GM10248 (cell line): ENCODE measurements around the gene ADCY10.
"Not testable (repeated sequence)": the region's sequence is repeated elsewhere in the genome, so short reads cannot be mapped to it uniquely, and the experiment has no call there.

Source experiments
- CTCF ChIA-PET: fragments of 300-600 bp; sonication (Branson Sonifier 250); formaldehyde crosslinking; extraction: SDS; loops from one replicate; lab custom pipeline; 2021; ENCODE audit warnings: antibody characterized with exemption; lab: Yijun Ruan, JAX
- POLR2A ChIA-PET: fragments of 350-650 bp; sonication (Branson Sonifier 250); formaldehyde crosslinking; extraction: SDS; loops from one replicate; lab custom pipeline; 2020; ENCODE audit warnings: antibody characterized with exemption; lab: Yijun Ruan, JAX
- DNase-seq: peaks from one replicate; pipeline ENCODE4 v3.0.0; 2012; ENCODE audit errors: extremely low spot score
- TF ChIP-seq, protein P1 (sequence below): IDR thresholded peaks from 2 replicates; pipeline ENCODE4 v1.5.1; 2012; ENCODE audit warnings: mild to moderate bottlenecking, low read depth; ENCODE audit errors: extremely low read depth, missing control alignments, control extremely low read depth

The ADCY10 gene

DNA sequence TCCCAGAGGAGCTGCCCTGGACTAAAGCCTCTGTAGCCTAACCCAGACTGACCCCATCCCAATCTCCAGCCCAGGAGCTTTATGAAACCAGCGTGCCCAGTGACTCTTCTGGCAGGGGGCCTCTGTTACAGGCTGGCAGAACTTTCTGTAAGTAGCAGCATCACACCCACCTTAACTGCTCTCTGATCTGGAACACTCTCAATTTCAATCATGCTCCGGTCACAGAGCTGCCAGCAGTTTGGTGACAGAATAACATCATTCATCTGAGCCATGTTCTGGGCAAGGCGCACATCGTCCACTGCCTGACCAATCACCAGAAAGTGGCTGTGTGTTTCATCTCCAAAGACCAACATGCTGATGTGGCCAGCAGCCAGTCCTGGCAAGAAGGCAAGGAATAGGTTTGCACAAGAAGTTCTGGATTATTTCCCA lies 14.7 kb downstream of the ADCY10 start:
- TF ChIP-seq, protein P1, sequence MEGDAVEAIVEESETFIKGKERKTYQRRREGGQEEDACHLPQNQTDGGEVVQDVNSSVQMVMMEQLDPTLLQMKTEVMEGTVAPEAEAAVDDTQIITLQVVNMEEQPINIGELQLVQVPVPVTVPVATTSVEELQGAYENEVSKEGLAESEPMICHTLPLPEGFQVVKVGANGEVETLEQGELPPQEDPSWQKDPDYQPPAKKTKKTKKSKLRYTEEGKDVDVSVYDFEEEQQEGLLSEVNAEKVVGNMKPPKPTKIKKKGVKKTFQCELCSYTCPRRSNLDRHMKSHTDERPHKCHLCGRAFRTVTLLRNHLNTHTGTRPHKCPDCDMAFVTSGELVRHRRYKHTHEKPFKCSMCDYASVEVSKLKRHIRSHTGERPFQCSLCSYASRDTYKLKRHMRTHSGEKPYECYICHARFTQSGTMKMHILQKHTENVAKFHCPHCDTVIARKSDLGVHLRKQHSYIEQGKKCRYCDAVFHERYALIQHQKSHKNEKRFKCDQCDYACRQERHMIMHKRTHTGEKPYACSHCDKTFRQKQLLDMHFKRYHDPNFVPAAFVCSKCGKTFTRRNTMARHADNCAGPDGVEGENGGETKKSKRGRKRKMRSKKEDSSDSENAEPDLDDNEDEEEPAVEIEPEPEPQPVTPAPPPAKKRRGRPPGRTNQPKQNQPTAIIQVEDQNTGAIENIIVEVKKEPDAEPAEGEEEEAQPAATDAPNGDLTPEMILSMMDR = no peak
- DNase-seq = peak; percentile 57
- ChIA-PET POLR2A (no interaction called here), CTCF (no interaction called here)

DNA sequence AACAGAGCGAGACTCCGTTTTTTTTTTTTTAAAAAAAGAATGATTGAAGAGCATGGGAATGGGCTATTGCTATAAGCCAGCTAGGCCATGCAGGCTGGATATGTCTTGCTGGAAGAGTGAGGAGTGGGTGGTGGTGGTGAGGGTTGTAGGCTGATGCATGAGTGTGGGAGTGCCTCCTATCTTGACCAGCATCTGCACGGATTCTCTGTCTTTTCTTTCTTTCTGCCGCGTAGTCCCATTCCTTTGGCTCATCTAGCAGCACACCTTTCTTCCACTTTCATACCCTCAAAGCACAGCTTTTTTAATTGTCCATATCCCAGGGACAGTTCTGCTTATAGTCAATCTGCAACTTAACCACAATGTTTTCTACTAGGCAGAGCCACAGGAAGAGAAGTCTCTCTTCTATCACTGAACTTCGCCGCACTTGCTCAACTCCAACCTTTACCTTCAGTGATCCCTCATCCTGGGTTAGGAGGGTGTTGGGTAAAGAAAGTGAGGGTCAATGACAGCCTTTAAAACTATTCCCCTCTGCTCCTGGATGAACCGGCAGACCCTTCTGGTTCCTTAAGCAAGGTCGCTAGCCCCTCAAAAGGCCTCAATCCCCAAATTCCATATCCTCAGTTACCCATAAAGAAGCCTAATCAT lies 15.2 kb downstream of the ADCY10 start:
- TF ChIP-seq, protein P1 = no peak
- POLR2A ChIA-PET = no interaction called here
- CTCF ChIA-PET = no interaction called here
- DNase-seq = no peak

DNA sequence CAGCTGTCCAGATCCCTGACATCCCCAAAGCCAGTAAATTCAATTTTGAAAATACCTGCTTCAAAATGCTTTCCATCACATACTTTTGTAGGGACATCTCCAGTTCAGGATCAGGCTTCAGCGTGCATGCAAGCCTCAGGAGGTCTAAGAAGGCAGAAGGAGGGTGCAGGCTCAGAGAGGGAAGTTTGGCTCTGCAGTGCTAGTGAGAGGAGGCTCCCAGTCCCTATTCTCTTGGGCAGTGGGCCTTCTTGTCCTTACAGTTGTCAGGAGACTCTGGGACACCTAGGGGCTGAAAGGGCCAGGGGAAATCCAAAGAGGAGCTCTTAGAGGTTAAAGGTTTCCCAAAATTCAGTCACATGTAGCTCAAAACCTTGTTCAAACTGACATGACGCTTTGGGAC lies 20.1 kb downstream of the ADCY10 start:
- no peak for DNase-seq
- CTCF ChIA-PET = interaction anchor here (0.9 to 1.9 kb wide), 3 partner anchors 11 to 21 kb away, joined by 3 to 4 read pairs (median 3); no protein-coding TSS in a partner anchor
- TF ChIP-seq, protein P1 = no peak
- POLR2A ChIA-PET = no interaction called here

DNA sequence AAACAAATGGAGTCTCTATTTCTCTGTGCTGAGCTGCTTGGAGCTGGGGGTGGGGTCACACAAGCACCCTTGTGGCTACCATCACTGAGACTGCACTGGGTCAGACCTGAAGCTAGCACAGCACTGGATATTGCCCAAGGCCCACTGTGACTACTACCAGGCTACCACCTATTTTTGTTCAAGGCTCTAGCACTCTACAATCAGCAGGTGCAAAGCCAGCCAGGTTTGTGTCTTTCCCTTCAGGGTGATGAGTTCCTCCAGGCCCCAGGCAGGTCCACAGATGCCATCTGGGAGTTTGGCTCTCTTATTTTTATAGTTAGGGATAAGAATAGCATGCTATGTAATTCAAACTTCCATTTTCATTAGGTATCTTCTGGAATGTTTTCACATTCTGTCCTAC lies 23.5 kb downstream of the ADCY10 start:
- CTCF ChIA-PET = no interaction called here
- POLR2A ChIA-PET = no interaction called here
- TF ChIP-seq, protein P1 = no peak
- DNase-seq = no peak

DNA sequence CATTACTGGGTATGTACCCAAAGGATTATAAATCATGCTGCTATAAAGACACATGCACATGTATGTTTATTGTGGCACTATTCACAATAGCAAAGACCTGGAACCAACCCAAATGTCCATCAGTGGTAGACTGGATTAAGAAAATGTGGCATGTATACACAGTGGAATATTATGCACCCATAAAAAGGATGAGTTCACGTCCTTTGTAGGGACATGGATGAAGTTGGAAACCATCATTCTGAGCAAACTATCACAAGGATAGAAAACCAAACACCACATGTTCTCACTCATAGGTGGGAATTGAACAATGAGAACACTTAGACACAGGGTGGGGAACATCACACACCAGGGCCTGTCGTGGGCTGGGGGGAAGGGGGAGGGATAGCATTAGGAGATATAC lies 26.7 kb downstream of the ADCY10 start:
- POLR2A ChIA-PET, CTCF ChIA-PET, DNase-seq: not testable (repeated sequence)

DNA sequence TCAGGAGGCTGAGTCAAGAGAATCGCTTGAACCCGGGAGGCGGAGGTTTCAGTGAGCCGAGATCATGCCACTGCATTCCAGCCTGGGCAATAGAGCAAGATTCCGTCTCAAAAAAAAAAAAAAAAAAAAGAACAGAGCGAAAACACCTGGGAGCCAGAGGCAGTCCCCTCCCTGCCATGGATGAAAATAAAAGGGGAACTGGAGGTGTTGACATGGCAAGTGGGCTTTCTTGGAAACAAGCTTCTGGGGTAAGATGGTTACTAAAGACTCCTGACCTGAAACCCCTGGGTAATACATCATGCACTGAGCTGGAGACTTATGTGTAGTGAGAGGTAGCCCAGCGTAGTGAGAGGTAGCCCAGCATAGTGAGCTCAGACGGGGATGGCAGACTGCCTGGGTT lies 31.6 kb downstream of the ADCY10 start:
- ChIA-PET CTCF (interaction anchor here (1.0 kb wide), 1 partner anchor 129 kb away, joined by 3 read pairs; no protein-coding TSS in a partner anchor), POLR2A (no interaction called here)
- no peak for DNase-seq
- TF ChIP-seq, protein P1 = no peak

DNA sequence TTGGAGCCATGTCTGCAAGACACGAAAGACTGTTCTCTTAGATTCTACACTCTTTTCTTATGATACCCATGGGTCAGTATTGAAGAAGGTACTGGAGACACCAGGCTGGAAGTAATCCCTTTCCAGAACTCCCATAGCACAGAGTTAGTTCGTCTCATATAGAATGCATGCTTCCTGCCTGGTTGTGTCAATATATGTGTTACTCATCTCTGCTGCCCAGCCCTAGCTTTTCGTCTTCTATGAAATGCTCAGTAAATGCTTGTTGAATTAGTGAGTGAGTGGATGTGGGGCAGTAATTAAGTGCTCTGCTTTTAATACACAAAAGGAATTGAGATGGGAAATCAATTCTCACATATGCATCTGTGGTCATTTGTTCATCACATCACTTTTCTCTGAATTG lies 32.1 kb downstream of the ADCY10 start:
- CTCF ChIA-PET = interaction anchor here (0.7 to 3.0 kb wide), 2 partner anchors 20 to 201 kb away, joined by 3 to 7 read pairs; no protein-coding TSS in a partner anchor
- POLR2A ChIA-PET = no interaction called here

More for the DNA sequence above, 32.1 kb downstream of the ADCY10 start:
- no peak for DNase-seq
- TF ChIP-seq, protein P1 = no peak
